IMR-90 (cell line): ENCODE data around the gene P2RY2. TPM values are rescaled to one million over a fixed set of nuclear protein-coding genes. Genes with fewer than 3 reads are reported as not detected.

ENCODE experiments used
- ATAC-seq: fragments of 200-7000 bp; cut with Tn5 transposase; 2 replicates; pipeline ENCODE4 v1.9.1; 2020; ENCODE audit warnings: low read depth, mild to moderate bottlenecking, moderate library complexity
- BruUV-seq: library from RNA; stranded (reverse); fragments of 400-500 nt; replicated peaks from 2 replicates; lab custom pipeline; 2021; lab: Mats Ljungman, UMichigan
- CTCF ChIA-PET: fragments of 300-600 bp; formaldehyde crosslinking; extraction: SDS; loops from one replicate; lab custom pipeline; 2021; ENCODE audit warnings: antibody characterized with exemption; lab: Yijun Ruan, JAX
- POLR2A ChIA-PET: fragments of 300-600 bp; sonication (Branson Sonifier 250); formaldehyde crosslinking; loops from one replicate; lab custom pipeline; 2022; ENCODE audit warnings: antibody characterized with exemption; ENCODE audit not compliant: unreplicated experiment; lab: Charles Lee
- DNase-seq: peaks from one replicate; pipeline ENCODE4 v3.0.0; 2013
- H2AFZ ChIP-seq: replicated peaks from 2 replicates; pipeline ENCODE3; 2013; ENCODE audit warnings: low read length, mild to moderate bottlenecking; ENCODE audit not compliant: poor library complexity
- H2AK5ac ChIP-seq: 2 replicates; pipeline ENCODE4 v1.6.1; 2013; ENCODE audit warnings: low read depth, low read length, inconsistent platforms
- H2AK9ac ChIP-seq: replicated peaks from 2 replicates; pipeline ENCODE3; 2013; ENCODE audit warnings: mild to moderate bottlenecking, low read depth, low read length, moderate library complexity; ENCODE audit not compliant: poor library complexity
- H2BK120ac ChIP-seq: 2 replicates; pipeline ENCODE4 v1.6.1; 2013; ENCODE audit warnings: low read depth, low read length, inconsistent platforms
- H2BK15ac ChIP-seq: 3 replicates; pipeline ENCODE4 v1.6.1; 2013; ENCODE audit warnings: low read depth, low read length, inconsistent platforms
- H2BK20ac ChIP-seq: 2 replicates; pipeline ENCODE4 v1.6.1; 2013; ENCODE audit warnings: low read depth, mild to moderate bottlenecking, inconsistent platforms, low read length, moderate library complexity
- H2BK5ac ChIP-seq: 2 replicates; pipeline ENCODE4 v1.6.1; 2013; ENCODE audit warnings: mild to moderate bottlenecking, low read depth, low read length, inconsistent platforms; ENCODE audit not compliant: poor library complexity, severe bottlenecking
- H3K14ac ChIP-seq: replicated peaks from 2 replicates; pipeline ENCODE4 v1.6.1; 2013; ENCODE audit warnings: low read depth, low read length, inconsistent platforms
- H3K18ac ChIP-seq: 2 replicates; pipeline ENCODE4 v1.6.1; 2013; ENCODE audit warnings: low read depth, low read length, control low read depth
- H3K23ac ChIP-seq: 2 replicates; pipeline ENCODE4 v1.6.1; 2013; ENCODE audit warnings: low read depth, low read length, inconsistent platforms
- H3K27ac ChIP-seq: 2 replicates; pipeline ENCODE4 v1.5.1; 2013; ENCODE audit warnings: mild to moderate bottlenecking, control low read depth, low read length; ENCODE audit not compliant: insufficient read depth
- H3K27me3 ChIP-seq: 2 replicates; pipeline ENCODE4 v1.6.1; 2013; ENCODE audit warnings: low read length; ENCODE audit not compliant: control insufficient read depth, insufficient read depth
- H3K36me3 ChIP-seq: 2 replicates; pipeline ENCODE4 v1.6.1; 2013; ENCODE audit warnings: low read length, mixed read lengths; ENCODE audit not compliant: control insufficient read depth, insufficient read depth
- H3K4ac ChIP-seq: 2 replicates; pipeline ENCODE4 v1.6.1; 2013; ENCODE audit warnings: low read depth, low read length, inconsistent platforms
- H3K4me1 ChIP-seq: 2 replicates; pipeline ENCODE4 v1.6.1; 2013; ENCODE audit warnings: low read length, mixed read lengths; ENCODE audit not compliant: control insufficient read depth, insufficient read depth
- H3K4me2 ChIP-seq: 2 replicates; pipeline ENCODE4 v1.6.1; 2013; ENCODE audit warnings: low read depth, mild to moderate bottlenecking, control low read depth, low read length, moderate library complexity
- H3K4me3 ChIP-seq: 2 replicates; pipeline ENCODE4 v1.5.1; 2013; ENCODE audit warnings: low read depth, mild to moderate bottlenecking, control low read depth, low read length, moderate library complexity; ENCODE audit not compliant: insufficient read depth
- H3K56ac ChIP-seq: 2 replicates; pipeline ENCODE4 v1.6.1; 2013; ENCODE audit warnings: low read length, inconsistent platforms; ENCODE audit not compliant: insufficient read depth; ENCODE audit errors: extremely low read depth
- H3K79me1 ChIP-seq, 2 experiments: 2 replicates each; pipeline ENCODE4 v1.6.1; 2013; ENCODE audit warnings: low read length in 2 of 2, inconsistent platforms in 1 of 2, low read depth in 1 of 2
- H3K9ac ChIP-seq: 2 replicates; pipeline ENCODE4 v1.6.1; 2013; ENCODE audit warnings: low read depth, low read length, control low read depth
- H3K9me1 ChIP-seq: 2 replicates; pipeline ENCODE4 v1.6.1; 2013; ENCODE audit warnings: low read length, inconsistent platforms; ENCODE audit not compliant: insufficient read depth
- H3K9me3 ChIP-seq: 2 replicates; pipeline ENCODE4 v1.6.1; 2013; ENCODE audit warnings: low read length; ENCODE audit not compliant: control insufficient read depth, insufficient read depth
- H4K20me1 ChIP-seq: 2 replicates; pipeline ENCODE4 v1.6.1; 2013; ENCODE audit warnings: low read length, inconsistent platforms; ENCODE audit not compliant: insufficient read depth
- H4K5ac ChIP-seq: 2 replicates; pipeline ENCODE4 v1.6.1; 2013; ENCODE audit warnings: mild to moderate bottlenecking, low read depth, low read length, control low read depth
- H4K8ac ChIP-seq, 2 experiments: 2 replicates each; pipeline ENCODE4 v1.6.1; 2013; ENCODE audit warnings: low read depth in 2 of 2, low read length in 2 of 2, control low read depth in 1 of 2, inconsistent platforms in 1 of 2
- H4K91ac ChIP-seq: 2 replicates; pipeline ENCODE4 v1.6.1; 2013; ENCODE audit warnings: low read depth, low read length, inconsistent platforms; ENCODE audit not compliant: insufficient read depth
- CEBPB ChIP-seq: IDR thresholded peaks from 2 replicates; pipeline ENCODE4 v1.6.1; 2012; ENCODE audit warnings: low read depth, low read length, improper control_type of control experiment
- CHD1 ChIP-seq: IDR thresholded peaks from 2 replicates; pipeline ENCODE4 v1.6.1; 2012; ENCODE audit warnings: low read depth, low read length, improper control_type of control experiment
- CTCF ChIP-seq: conservative IDR thresholded peaks from 2 replicates; pipeline ENCODE4 v1.5.1; 2012; ENCODE audit warnings: mild to moderate bottlenecking, low read depth, low read length, improper control_type of control experiment
- ELK1 ChIP-seq: fragments of 150-350 bp; IDR thresholded peaks from 2 replicates; pipeline ENCODE4 v1.6.1; 2016; ENCODE audit warnings: low read depth, mild to moderate bottlenecking, low read length, moderate library complexity, borderline replicate concordance
- MAFK ChIP-seq: IDR thresholded peaks from 2 replicates; pipeline ENCODE4 v1.6.1; 2012; ENCODE audit warnings: low read depth, low read length, improper control_type of control experiment
- MAZ ChIP-seq: IDR thresholded peaks from 2 replicates; pipeline ENCODE4 v1.6.1; 2012; ENCODE audit warnings: low read depth, mild to moderate bottlenecking, low read length, improper control_type of control experiment, moderate library complexity, borderline replicate concordance
- RAD21 ChIP-seq: IDR thresholded peaks from 2 replicates; pipeline ENCODE4 v1.6.1; 2012; ENCODE audit warnings: low read length, improper control_type of control experiment
- SMC3 ChIP-seq: fragments of 150-350 bp; IDR thresholded peaks from 2 replicates; pipeline ENCODE4 v1.6.1; 2016; ENCODE audit warnings: low read depth, mild to moderate bottlenecking, antibody characterized with exemption, low read length, moderate library complexity
- USF2 ChIP-seq: fragments of 150-350 bp; IDR thresholded peaks from 2 replicates; pipeline ENCODE4 v1.6.1; 2017; ENCODE audit warnings: mild to moderate bottlenecking, antibody characterized with exemption, low read length, low read depth
- WGBS, 2 experiments: methylation state at CpG; one replicate each; pipeline versions ENCODE4 v1.1.5 to v1.1.7; 2013; ENCODE audit warnings: missing lambda C conversion rate in 2 of 2; ENCODE audit not compliant: insufficient read length in 1 of 2; ENCODE audit errors: extremely low coverage in 2 of 2; 5-methylcytosine and 5-hydroxymethylcytosine counted together
- dilution Hi-C: fragments of 300-500 bp; cut with HindIII; formaldehyde crosslinking; loops from one replicate; pipeline ENCODE4 v1.14.3; 2018; ENCODE audit warnings: low sequenced_read_pairs; ENCODE audit not compliant: unreplicated experiment
- in situ Hi-C: fragments of 300-500 bp; cut with MboI; formaldehyde crosslinking; loops from 3 replicates; pipeline ENCODE4 v1.14.3; 2019; ENCODE audit warnings: low sequenced_read_pairs, inconsistent platforms, mixed read lengths
- intact Hi-C: fragments of 100-400 bp; cut with micrococcal nuclease; formaldehyde crosslinking; loops from 2 replicates; pipeline ENCODE4 v1.10.0; 2022
- polyA plus RNA-seq, 3 experiments: library from polyadenylated mRNA; depleted of rRNA; stranded (reverse); fragments of >200 nt; gene quantifications; 2 replicates each; pipeline ENCODE4 v1.2.3, GENCODE V29; 2012; ENCODE audit warnings: low replicate concordance in 1 of 3
- total RNA-seq: library from RNA; depleted of rRNA; stranded (reverse); fragments of >200 nt; gene quantifications from 2 replicates; pipeline ENCODE4 v1.2.3, GENCODE V29; 2012

The P2RY2 gene
- total and polyA plus RNA-seq, 2 of the 4 experiments (the other 2 are of a cell fraction): not detected

- Histone ChIP-seq H3K4me1 (peaks cover 17% of the 10 kb centered on the region), H3K23ac (no peak overlapping the region), H4K91ac (no peak overlapping the region), H3K27ac (no peak overlapping the region), H2AK5ac (peak overlapping the region; percentile 7; the same call in 1 of the 2 replicates), H3K9ac (no peak overlapping the region), H2BK20ac (no peak overlapping the region), H3K9me1 (peaks cover 11% of the 10 kb centered on the region), H3K36me3 (no peaks in the 10 kb centered on the region), H4K5ac (no peak overlapping the region), H3K27me3 (no peaks in the 10 kb centered on the region), H3K4me3 (no peak overlapping the region), H3K79me1 (no peaks in the 10 kb centered on the region), H3K56ac (no peak overlapping the region), H3K14ac (no peak overlapping the region), H2AK9ac (no peak overlapping the region), H4K8ac (no peak overlapping the region), H3K9me3 (no peaks in the 10 kb centered on the region), H4K20me1 (no peaks in the 10 kb centered on the region), H3K18ac (no peak overlapping the region), H2AFZ (peak overlapping the region; percentile 2), H2BK120ac (no peak overlapping the region), H2BK5ac (no peak overlapping the region), H3K4me2 (no peak overlapping the region), H2BK15ac (no peak overlapping the region), H3K4ac (no peak overlapping the region; the same call in 1 of the 2 replicates)
- 60% methylated on average over 1 of the region's 6 CpGs; no CpG with 5 or more reads in 1 of the 2 experiments for WGBS, 2 experiments
- no TSS peak for BruUV-seq
- ATAC-seq (peak; percentile 51; the same call in 1 of the 2 replicates), DNase-seq (peak; percentile 18)
- dilution Hi-C loops: no loop called here
- intact Hi-C loops: no loop called here
- CTCF ChIA-PET: interaction anchor here (0.6 to 1.5 kb wide), 6 partner anchors 9 to 116 kb away, joined by 3 to 6 read pairs (median 4); no protein-coding TSS in a partner anchor
- in situ Hi-C loops: no loop called here
- POLR2A ChIA-PET: no interaction called here
- TF ChIP-seq MAZ: no peak
- TF ChIP-seq CTCF: peak; percentile 60
- no peak for TF ChIP-seq ELK1
- TF ChIP-seq MAFK: no peak
- TF ChIP-seq SMC3: peak; percentile 55
- TF ChIP-seq CEBPB: peak; percentile 8; the same call in 1 of the 2 replicates
- TF ChIP-seq RAD21: peak; percentile 59
- no peak for TF ChIP-seq CHD1
- TF ChIP-seq USF2: no peak
These were observed 18.8 kb downstream of the P2RY2 start for GRCh38 chr11:73236854-73237253.
